Spinal cord (tissue), 10 donors: Measurements from ENCODE around the gene MAGEA10. TPM values are rescaled to one million over a fixed set of nuclear protein-coding genes. Genes with fewer than 3 reads are reported as not detected.
"Not testable (repeated sequence)": the region's sequence is repeated elsewhere in the genome, so short reads cannot be mapped to it uniquely, and the experiment has no call there.

ENCODE experiments used
- DNase-seq, 6 donors: peaks; one replicate each; pipeline versions ENCODE4 v3.0.0 to v3.0.0-alpha.2; 2013 to 2015; ENCODE audit warnings: low spot score in 6 of 6, low read depth in 4 of 6
- H3K27ac ChIP-seq: one replicate; pipeline ENCODE4 v1.5.1; 2013; ENCODE audit warnings: low read depth, low read length, control low read depth
- H3K27me3 ChIP-seq: one replicate; pipeline ENCODE4 v1.6.1; 2013; ENCODE audit warnings: low read length; ENCODE audit not compliant: control insufficient read depth, insufficient read depth
- H3K36me3 ChIP-seq: one replicate; pipeline ENCODE4 v1.6.1; 2013; ENCODE audit warnings: low read length; ENCODE audit not compliant: control insufficient read depth, insufficient read depth
- H3K4me1 ChIP-seq: one replicate; pipeline ENCODE4 v1.6.1; 2013; ENCODE audit warnings: low read length; ENCODE audit not compliant: control insufficient read depth, insufficient read depth
- H3K4me3 ChIP-seq: one replicate; pipeline ENCODE4 v1.5.1; 2013; ENCODE audit warnings: low read depth, low read length, control low read depth
- H3K9me3 ChIP-seq: one replicate; pipeline ENCODE4 v1.6.1; 2013; ENCODE audit warnings: low read length; ENCODE audit not compliant: control insufficient read depth, insufficient read depth
- WGBS: methylation state at CpG from one replicate; pipeline ENCODE4 v1.1.5; 2013; ENCODE audit warnings: missing lambda C conversion rate; ENCODE audit not compliant: insufficient coverage; 5-methylcytosine and 5-hydroxymethylcytosine counted together
- polyA plus RNA-seq, 2 donors: library from polyadenylated mRNA; unstranded; fragments of 120-200 nt; gene quantifications; one replicate each; pipeline ENCODE4 v1.2.1, GENCODE V29; 2013; ENCODE audit not compliant: insufficient read length in 2 of 2
- total RNA-seq, 2 donors: library from RNA; depleted of rRNA in 1 of 2; stranded (reverse); fragments of 120-200 nt in 1 of 2; fragments of >200 nt in 1 of 2; gene quantifications; one replicate each; pipeline versions ENCODE4 v1.2.3 to v1.2.4, GENCODE V29; 2013 to 2014
- donor health status: healthy.

MAGEA10 gene
- total and polyA plus RNA-seq, 4 donors = 0.06 TPM; not detected in 3

- WGBS = no CpG with 5 or more reads among the region's 1 CpG
- H3K27me3 ChIP-seq = no peaks in the 10 kb centered on the region
- no peaks in the 10 kb centered on the region for H3K36me3 ChIP-seq
- no peak overlapping the region for H3K27ac ChIP-seq
- H3K4me1 ChIP-seq = no peaks in the 10 kb centered on the region
- no peak overlapping the region for H3K4me3 ChIP-seq
- no peaks in the 10 kb centered on the region for H3K9me3 ChIP-seq
- no peak for DNase-seq
Measured at GRCh38 chrX:152154050-152154449, 15.7 kb upstream of the MAGEA10 start.

DNA sequence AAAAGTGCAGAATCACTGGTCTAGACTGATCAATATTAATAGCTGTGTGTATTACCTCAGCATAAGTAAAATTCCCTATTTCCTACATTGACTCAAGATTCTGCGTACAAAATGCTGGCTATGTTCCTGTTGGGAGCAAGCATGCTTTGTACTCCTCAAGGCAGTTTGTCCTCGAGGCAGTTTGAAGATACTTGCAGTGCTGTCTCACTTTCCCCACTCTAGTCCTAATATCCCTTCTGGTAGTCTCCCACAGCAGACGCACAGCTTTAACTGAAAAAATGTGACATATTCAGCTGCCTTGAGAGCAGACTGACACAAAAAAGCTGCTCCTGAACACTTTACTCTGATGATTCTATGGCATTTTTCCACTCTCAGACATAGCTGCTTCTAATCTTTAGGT is 12.9 kb upstream of the MAGEA10 start:
- Histone ChIP-seq H3K9me3 (no peaks in the 10 kb centered on the region), H3K27ac (no peak overlapping the region), H3K27me3 (no peaks in the 10 kb centered on the region), H3K4me3 (no peak overlapping the region), H3K4me1 (no peaks in the 10 kb centered on the region), H3K36me3 (no peaks in the 10 kb centered on the region)
- WGBS = 66% methylated on average over 2 of the region's 3 CpGs
- no peak for DNase-seq

DNA sequence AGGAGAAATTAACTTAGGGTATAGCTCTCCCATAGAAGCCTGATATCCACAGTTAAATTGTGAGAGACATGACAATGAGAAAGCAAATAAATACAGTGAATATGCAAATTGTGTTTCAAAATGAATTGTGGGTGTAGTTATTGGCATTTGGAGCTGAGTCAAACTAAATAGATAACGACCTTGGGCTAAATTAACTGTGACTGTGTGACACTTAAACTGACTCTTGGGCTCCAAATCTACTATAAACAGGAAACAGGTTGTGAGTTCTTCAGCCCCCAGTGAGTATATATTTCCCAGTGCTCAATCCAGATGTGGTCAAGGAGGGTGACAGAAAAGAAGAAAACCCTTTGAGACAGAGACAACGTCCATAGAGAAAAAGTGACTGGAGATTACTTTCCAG is 11.3 kb upstream of the MAGEA10 start:
- Histone ChIP-seq H3K9me3 (no peaks in the 10 kb centered on the region), H3K27ac (no peak overlapping the region), H3K4me1 (no peaks in the 10 kb centered on the region), H3K27me3 (no peaks in the 10 kb centered on the region), H3K36me3 (no peaks in the 10 kb centered on the region), H3K4me3 (no peak overlapping the region)
- DNase-seq = no peak
- 0% methylated on average over 1 of the region's 2 CpGs for WGBS

- Histone ChIP-seq H3K36me3 (no peaks in the 10 kb centered on the region), H3K4me3 (no peak overlapping the region), H3K27ac (no peak overlapping the region), H3K27me3 (no peaks in the 10 kb centered on the region), H3K4me1 (no peaks in the 10 kb centered on the region), H3K9me3 (no peaks in the 10 kb centered on the region)
- no peak for DNase-seq
- 67% methylated on average over 3 of the region's 9 CpGs for WGBS
Measured at GRCh38 chrX:152139589-152139988, 1.2 kb upstream of the MAGEA10 start.

- Histone ChIP-seq H3K36me3 (no peaks in the 10 kb centered on the region), H3K4me3 (no peak overlapping the region), H3K27me3 (no peaks in the 10 kb centered on the region), H3K9me3 (no peaks in the 10 kb centered on the region), H3K27ac (no peak overlapping the region), H3K4me1 (no peaks in the 10 kb centered on the region)
- no peak for DNase-seq
- 89% methylated on average over 21 of the region's 26 CpGs for WGBS
Measured at GRCh38 chrX:152137771-152138387, 498 bp downstream of the MAGEA10 start.

- WGBS = 40% methylated on average over 2 of the region's 4 CpGs
- no peak for DNase-seq
- no peaks in the 10 kb centered on the region for H3K4me1 ChIP-seq
- no peak overlapping the region for H3K27ac ChIP-seq
- H3K4me3 ChIP-seq = no peak overlapping the region
- H3K27me3 ChIP-seq = no peaks in the 10 kb centered on the region
- H3K36me3 ChIP-seq = no peaks in the 10 kb centered on the region
- no peaks in the 10 kb centered on the region for H3K9me3 ChIP-seq
Measured at GRCh38 chrX:152136312-152136711, 2.1 kb downstream of the MAGEA10 start.

GRCh38 chrX:152131525-152131924 is 6.9 kb downstream of the MAGEA10 start:
- Histone ChIP-seq H3K27ac (no peak overlapping the region), H3K9me3 (no peaks in the 10 kb centered on the region), H3K4me3 (no peak overlapping the region), H3K27me3 (no peaks in the 10 kb centered on the region), H3K4me1 (no peaks in the 10 kb centered on the region), H3K36me3 (no peaks in the 10 kb centered on the region)
- DNase-seq = no peak
- 85% methylated on average over 1 of the region's 1 CpG for WGBS

- not testable (repeated sequence) for H3K36me3 ChIP-seq, H3K9me3 ChIP-seq, H3K4me1 ChIP-seq, H3K4me3 ChIP-seq, H3K27ac ChIP-seq, DNase-seq, H3K27me3 ChIP-seq
- whole genome bisulfite sequencing = no CpG with 5 or more reads among the region's 4 CpGs
Measured at GRCh38 chrX:152129069-152129844, 9.1 kb downstream of the MAGEA10 start.

GRCh38 chrX:152117305-152117704 is 21.1 kb downstream of the MAGEA10 start:
- no peaks in the 10 kb centered on the region for H3K36me3 ChIP-seq
- no peak overlapping the region for H3K4me3 ChIP-seq
- 65% methylated on average over 2 of the region's 3 CpGs for WGBS
- no peaks in the 10 kb centered on the region for H3K9me3 ChIP-seq
- H3K4me1 ChIP-seq = no peaks in the 10 kb centered on the region
- H3K27ac ChIP-seq = no peak overlapping the region
- DNase-seq = no peak
- no peaks in the 10 kb centered on the region for H3K27me3 ChIP-seq

- no peak for DNase-seq
- Histone ChIP-seq H3K27ac (no peak overlapping the region), H3K9me3 (no peaks in the 10 kb centered on the region), H3K27me3 (no peaks in the 10 kb centered on the region), H3K4me3 (no peak overlapping the region), H3K36me3 (no peaks in the 10 kb centered on the region), H3K4me1 (no peaks in the 10 kb centered on the region)
- 89% methylated on average over 3 of the region's 5 CpGs for WGBS
Measured at GRCh38 chrX:152108527-152108926, 29.9 kb downstream of the MAGEA10 start.
